GM18498 (cell line): ENCODE results near the gene FAM20C.

Experiments
- ATAC-seq: cut with Tn5 transposase; IDR thresholded peaks from one replicate; pipeline ENCODE4 v1.9.1; 2021; ENCODE audit warnings: mild to moderate bottlenecking, moderate library complexity; ENCODE audit not compliant: unreplicated experiment

FAM20C gene

DNA sequence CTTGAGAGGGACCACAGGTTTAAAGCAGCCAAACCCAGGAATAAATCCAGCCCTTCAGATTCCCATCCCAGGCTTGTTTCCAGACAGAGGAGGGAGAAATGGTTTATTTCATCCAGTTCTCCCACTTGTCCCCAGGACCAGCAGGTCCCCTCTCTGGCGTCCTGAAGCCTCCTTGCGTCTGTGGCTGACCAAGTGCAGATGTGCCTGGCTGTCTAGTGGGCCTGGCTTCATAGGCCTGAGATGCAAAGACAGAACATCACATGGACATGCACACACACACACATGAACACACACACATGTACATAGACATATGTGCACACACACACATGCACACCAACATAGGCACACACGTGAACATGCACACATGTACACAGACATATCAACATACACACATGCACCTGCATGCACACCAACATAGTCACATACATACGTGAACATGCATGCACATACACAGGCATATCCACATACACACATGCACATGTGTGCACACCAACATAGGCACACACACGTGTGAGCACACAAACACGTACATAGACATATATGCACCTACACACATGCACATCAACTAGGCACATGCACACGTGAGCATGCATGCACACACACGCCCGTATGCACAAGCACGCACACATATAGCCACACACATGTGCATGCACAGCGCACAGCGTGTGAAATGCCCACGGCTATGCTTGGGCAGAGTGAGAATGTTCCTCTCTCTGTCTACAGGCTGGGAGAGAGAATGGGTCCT lies 108.3 kb downstream of the FAM20C start:
- ATAC-seq: no peak

DNA sequence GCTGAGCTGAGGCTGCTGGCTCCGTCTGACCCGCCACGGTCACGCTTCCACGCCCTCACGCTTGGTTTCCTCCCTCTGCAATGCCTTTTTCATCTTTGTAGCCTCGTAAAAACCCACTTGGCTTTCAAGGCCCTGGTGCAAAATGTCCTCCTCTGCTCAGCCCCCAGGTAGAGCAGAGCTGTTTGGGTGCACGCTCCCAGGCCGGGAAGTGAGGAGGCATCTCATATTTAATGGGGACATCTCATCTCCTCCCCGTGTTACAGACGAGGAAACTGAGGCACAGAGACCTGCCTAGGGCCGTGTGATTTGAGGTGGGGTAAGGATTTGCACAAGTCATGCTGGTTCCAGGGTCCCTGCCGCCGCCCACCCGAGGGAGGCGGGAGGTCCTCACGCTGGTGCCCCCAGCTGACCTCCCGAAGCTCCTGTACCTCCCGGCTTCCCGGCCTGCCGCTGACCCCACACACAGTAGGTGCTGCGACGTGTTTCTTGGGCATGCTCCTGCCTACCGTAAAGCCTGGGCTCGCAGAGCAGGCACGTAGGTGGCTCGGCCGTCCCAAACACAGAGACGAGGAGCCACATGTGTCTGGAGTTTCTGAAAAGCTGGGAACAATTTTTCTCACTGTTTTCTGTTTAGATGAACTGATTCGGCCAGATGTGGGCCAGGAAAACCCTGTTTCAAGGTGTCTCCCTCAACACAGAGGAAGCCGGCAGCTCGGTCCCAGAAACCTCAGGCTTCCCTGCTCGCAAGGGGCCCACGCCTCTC lies 109.1 kb downstream of the FAM20C start:
- no peak for ATAC-seq

DNA sequence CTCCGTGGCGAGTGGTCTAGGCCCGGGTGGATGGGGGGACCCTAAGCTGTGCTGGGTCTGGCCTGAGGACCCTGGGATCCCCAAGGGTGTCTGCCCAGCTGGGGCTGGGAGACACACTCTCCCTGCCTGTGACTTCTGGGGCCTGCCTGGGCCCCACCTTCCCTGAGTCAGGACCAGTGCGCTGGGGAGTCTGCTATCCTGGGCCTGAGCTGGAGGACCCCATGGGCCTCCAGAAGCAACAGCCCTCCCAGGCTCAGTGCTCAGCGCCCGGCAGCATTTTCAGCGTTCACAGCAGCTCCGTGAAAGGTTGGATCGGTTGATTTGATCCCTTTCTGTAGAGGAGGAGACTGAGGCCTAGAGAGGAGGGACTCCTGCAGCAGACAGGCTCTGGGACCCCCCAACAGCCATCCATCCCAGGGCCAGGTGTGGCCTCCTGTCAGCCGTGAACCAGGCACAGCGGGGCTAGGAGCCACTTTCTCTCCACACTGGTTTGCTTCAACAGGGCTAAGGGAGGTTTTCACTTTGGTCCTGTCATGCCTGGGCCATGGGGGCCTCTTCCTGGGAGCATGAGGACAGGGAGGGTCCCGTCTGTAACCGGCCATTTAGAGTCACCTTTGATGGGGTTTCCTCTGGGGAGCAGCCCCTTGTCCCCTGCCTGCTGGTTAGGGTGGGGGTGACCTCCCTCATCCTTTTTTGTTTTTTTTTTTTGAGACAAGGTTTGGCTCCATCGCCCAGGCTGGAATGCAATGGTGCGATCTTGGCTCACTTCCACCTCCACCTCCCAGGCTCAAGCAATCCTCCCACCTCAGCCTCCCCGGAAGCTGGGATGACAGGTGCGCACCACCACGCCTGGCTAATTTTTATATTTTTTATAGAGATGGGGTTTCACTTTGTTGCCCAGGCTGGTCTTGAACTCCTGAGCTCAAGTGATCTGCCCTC lies 110.0 kb downstream of the FAM20C start:
- ATAC-seq: no peak

- no peak for ATAC-seq
These were observed 111.1 kb downstream of the FAM20C start for GRCh38 chr7:303425-303824.

DNA sequence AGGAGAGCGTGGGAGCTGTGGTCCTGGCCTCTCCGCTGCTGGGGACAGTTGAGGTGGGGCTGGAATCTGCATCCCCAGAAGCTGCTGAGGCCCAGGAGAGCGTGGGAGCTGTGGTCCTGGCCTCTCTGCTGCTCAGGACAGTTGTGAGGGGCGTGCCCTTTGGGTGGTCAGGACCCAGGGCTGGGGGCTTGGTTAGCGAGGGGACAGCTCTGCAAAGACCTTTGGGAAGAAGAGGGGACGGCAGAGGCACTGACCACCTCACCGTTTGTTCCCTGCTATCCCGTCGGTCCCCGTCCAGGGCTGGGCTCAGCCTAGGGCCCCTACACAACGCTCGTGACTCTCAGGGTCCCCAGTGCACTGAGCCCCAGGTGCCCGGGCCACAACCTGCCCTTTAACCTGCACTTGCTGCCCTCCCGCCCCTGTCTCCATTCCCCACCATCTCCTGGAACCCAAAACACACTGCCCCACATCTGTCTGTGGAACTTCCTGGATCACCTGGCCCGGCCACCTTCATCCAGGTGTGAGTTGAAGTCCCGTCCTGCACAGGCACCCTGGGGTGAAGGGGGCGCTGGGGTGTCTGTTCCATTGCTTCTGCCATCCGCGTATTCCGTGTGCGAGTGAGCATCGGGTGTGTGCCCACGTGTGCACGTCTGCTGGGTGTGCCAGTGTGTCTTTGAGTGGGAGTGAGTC lies 111.7 kb downstream of the FAM20C start:
- no peak for ATAC-seq

DNA sequence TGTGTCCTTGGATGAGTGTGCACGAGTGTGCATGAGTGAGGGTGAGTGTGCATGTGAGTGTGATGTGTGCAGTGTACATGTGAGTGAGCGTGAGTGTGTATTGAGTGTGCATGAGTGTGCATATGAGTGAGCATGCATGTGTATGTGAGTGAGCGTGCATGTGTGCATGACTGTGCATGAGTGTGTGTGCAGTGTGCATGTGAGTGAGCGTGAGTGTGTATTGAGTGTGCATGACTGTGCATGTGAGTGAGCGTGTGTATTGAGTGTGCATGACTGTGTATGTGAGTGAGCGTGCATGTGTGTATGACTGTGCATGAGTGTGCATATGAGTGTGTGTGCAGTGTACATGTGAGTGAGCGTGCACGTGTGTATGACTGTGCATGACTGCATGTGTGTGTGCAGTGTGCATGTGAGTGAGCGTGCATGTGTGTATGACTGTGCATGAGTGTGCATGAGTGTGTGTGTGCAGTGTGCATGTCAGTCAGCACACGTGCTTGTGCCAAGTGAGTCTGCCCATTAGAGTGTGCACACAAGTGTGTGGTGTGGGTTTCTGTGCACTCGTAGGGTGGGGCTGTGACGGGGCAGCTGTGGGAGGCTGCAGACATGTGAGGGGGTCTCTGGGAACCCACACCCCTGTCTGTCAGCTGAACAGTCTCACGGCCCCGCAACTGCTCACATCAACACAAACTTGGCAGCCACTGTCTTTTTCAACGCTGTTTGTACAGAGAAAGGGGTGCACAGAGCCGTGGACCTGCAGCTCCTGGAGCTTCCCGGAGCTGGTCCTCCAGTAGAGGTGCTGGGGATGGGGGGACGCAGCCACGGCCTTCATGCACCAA lies 112.4 kb downstream of the FAM20C start:
- no peak for ATAC-seq

DNA sequence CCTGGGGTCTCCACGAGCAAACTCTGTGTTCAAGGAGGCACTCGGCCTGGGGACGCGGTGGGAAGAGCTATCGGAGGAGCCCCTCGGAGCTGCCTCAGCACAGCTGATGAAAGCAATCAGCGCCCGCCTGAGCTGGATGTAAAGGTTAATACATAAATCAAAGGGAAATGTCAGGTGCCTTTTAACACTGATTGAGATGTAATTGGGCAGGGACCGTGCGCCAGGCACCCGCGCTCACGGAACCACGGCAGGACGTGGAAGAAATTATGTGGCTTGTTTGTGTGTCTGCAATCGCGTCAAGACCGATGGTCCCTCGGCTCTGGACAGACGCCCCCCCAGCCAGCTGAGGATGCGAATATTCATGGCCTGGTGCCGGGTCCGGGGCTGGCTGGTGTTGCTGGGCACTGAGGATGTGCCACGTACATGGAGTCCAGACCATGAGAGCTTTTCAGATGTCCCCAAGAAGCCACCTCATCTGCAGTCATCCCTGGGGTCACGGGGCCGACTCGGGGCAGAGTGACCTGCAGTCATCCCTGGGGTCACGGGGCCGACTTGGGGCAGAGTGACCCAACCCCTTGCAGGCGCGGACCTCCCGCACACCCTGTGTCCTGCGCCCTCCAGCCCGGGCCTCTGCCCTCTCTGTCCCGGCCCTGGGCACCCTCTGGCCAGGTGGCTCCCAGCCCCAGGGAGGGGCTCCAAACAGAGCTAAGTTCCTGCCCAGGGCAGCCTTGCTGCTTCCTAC lies 113.2 kb downstream of the FAM20C start:
- ATAC-seq: no peak

GRCh38 chr7:307970-308369 lies 115.6 kb downstream of the FAM20C start:
- ATAC-seq: no peak

- ATAC-seq: no peak
These were observed 117.3 kb downstream of the FAM20C start for GRCh38 chr7:309586-310228.
